ENCODE measurements around the gene TWSG1. TPM values are rescaled to one million over a fixed set of nuclear protein-coding genes. Genes with fewer than 3 reads are reported as not detected.
A peak's percentile ranks its signal among the peaks of the same experiment; 100 is the strongest.
"Not testable (repeated sequence)": the region's sequence is repeated elsewhere in the genome, so short reads cannot be mapped to it uniquely, and the experiment has no call there.

Gene TWSG1
- total and polyA plus RNA-seq, 8 donors = 8.2 to 76.0 (median 23.6) TPM

GRCh38 chr18:9419956-9420631 is 85.5 kb downstream of the TWSG1 start:
- intact Hi-C loops (cut with DNase I; ENCODE audit: low total_unique reads) = no loop called here
- 74 to 93% (median 81%) methylated on average over 5 of the region's 5 CpGs for WGBS, 5 donors
- H3K9me3 ChIP-seq = peaks cover 0 to 15% (median 9%) of the 10 kb centered on the region in 4 donors
- no peak for TF ChIP-seq POLR2A (IDR thresholded peaks at IDR 0.05)
- no peak for TF ChIP-seq POLR2AphosphoS5 (IDR thresholded peaks at IDR 0.05)
- no peak for TF ChIP-seq EP300 (IDR thresholded peaks at IDR 0.05)
- TF ChIP-seq CTCF (IDR thresholded peaks at IDR 0.05) = no peak
- H3K27ac ChIP-seq = no peak overlapping the region
- H3K27me3 ChIP-seq = no peaks in the 10 kb centered on the region
- H3K4me3 ChIP-seq = no peak overlapping the region
- peaks cover 9 to 20% (median 12%) of the 10 kb centered on the region in 4 donors for H3K4me1 ChIP-seq
- H3K36me3 ChIP-seq = no peaks in the 10 kb centered on the region
- DNase-seq = no peak

DNA sequence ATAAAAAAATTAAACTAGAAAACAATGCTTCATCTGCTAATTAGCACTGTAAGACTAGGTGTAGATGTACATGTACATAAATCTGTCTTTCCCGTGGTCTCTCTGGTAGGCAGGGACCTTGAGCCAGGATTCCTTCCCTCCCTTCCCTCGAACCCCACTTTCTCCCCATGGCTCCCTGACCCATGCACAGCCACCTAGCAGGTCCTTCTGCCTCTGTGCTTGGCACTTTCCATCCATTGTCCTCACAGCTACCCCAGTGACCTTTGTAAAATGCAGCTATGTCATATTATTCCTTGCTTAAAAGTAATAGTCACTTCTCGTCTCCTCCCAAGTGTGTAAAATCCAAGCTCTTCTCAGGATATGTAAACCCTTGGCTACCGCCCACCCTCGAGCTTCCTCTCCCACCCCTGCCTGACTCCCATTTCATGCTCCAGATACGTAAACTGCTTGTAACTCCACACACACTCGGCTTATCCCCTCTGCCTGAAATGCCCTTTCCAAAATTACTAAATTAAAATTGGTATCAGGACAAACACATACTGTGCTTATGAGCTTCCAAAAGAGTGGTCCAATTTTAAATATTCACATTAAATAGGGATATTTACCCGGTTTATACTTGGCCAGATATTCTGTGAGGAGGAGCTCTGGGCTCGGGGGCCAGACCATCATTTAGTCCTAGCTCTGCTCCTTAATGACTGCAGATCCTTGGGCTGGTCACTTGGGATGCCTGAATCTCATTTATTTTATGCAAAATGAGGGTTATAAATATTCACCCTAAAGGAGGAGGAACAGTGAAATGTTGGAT is 86.7 kb downstream of the TWSG1 start:
- peaks cover 0 to 17% (median 9%) of the 10 kb centered on the region in 4 donors for H3K9me3 ChIP-seq
- peaks cover 9 to 20% (median 12%) of the 10 kb centered on the region in 4 donors for H3K4me1 ChIP-seq
- peak in 1 of 2 donors; percentile 45 for DNase-seq
- H3K27me3 ChIP-seq = no peaks in the 10 kb centered on the region
- H3K27ac ChIP-seq = no peak overlapping the region
- H3K4me3 ChIP-seq = no peak overlapping the region
- 79 to 87% (median 84%) methylated on average over 9 of the region's 9 CpGs for WGBS, 5 donors
- TF ChIP-seq EP300 (IDR thresholded peaks at IDR 0.05) (no peak), POLR2A (IDR thresholded peaks at IDR 0.05) (no peak), POLR2AphosphoS5 (IDR thresholded peaks at IDR 0.05) (no peak), CTCF (IDR thresholded peaks at IDR 0.05) (no peak)
- no peaks in the 10 kb centered on the region for H3K36me3 ChIP-seq
- intact Hi-C loops (cut with DNase I; ENCODE audit: low total_unique reads) = no loop called here

DNA sequence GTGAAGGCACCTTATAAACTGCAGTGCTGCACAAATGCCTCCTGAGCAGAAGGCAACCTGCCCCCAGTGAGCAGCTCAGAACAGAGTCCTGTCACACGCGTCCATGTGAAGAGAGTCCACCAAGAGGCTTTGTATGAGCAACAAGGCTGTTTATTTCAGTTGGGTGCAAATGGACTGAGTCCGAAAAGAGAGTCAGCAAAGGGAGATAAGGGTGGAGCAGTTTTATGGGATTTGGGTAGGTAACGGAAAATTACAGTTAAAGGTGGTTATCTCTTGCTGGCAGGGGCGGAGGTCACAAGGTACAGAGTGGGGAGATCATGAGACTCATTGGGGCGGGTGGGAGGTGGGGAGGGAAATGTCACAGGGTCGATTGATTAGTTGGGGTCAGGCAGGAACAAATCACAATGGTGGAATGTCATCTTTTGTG is 87.3 kb downstream of the TWSG1 start:
- WGBS, 5 donors = 87 to 90% (median 88%) methylated on average over 7 of the region's 7 CpGs
- no peak for DNase-seq
- intact Hi-C loops (cut with DNase I; ENCODE audit: low total_unique reads) = no loop called here
- Histone ChIP-seq H3K36me3 (no peaks in the 10 kb centered on the region), H3K27ac (no peak overlapping the region), H3K4me3 (no peak overlapping the region), H3K4me1 (peaks cover 8 to 14% (median 8%) of the 10 kb centered on the region in 4 donors), H3K27me3 (no peaks in the 10 kb centered on the region), H3K9me3 (peaks cover 0 to 17% (median 9%) of the 10 kb centered on the region in 4 donors)
- TF ChIP-seq POLR2A (IDR thresholded peaks at IDR 0.05) (no peak), EP300 (IDR thresholded peaks at IDR 0.05) (no peak), CTCF (IDR thresholded peaks at IDR 0.05) (no peak), POLR2AphosphoS5 (IDR thresholded peaks at IDR 0.05) (no peak)

DNA sequence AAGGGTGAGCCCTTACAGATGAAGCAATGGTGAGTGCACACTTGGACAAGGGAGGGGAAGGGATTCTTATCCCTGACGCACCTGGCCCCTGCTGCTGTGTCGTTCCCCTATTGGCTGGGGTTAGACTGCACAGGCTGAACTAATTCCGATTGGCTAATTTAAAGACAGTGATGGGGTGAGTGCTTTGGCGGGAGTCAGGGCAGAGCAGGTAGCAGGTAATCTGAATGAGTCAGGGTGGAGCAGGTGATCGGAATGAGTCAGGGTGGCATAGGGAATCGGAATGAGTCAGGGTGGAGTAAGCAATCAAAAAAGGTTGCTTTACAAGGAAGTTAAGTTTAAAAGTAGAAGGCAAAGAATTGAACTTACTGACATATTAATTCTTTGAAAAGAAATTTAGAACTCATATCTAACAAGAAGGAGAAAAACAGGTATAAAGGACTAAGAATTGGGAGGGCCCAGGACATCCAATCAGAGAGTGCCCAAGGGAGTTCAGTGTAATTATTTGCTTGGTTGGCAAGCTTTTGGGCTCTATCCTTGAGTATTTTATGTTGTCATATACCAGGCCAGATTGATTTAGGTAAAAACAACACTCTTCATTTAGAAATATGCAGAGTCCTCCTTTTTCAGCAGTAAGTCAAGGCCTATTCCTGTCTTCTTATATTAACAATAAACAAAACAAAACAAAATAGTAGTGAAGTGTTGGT is 88.4 kb downstream of the TWSG1 start:
- Histone ChIP-seq H3K27ac (peak overlapping the region in 3 of 5 donors; percentile 60 to 86 (median 68)), H3K4me1 (peaks cover 0 to 3% (median 0%) of the 10 kb centered on the region in 4 donors), H3K4me3 (no peak overlapping the region), H3K36me3 (no peaks in the 10 kb centered on the region), H3K27me3 (no peaks in the 10 kb centered on the region), H3K9me3 (peaks cover 0 to 17% (median 9%) of the 10 kb centered on the region in 4 donors)
- intact Hi-C loops (cut with DNase I; ENCODE audit: low total_unique reads) = no loop called here
- DNase-seq = peak; percentile 46 to 53
- WGBS, 5 donors = 65 to 77% (median 67%) methylated on average over 6 of the region's 6 CpGs
- TF ChIP-seq CTCF (IDR thresholded peaks at IDR 0.05) (no peak), POLR2AphosphoS5 (IDR thresholded peaks at IDR 0.05) (no peak), EP300 (IDR thresholded peaks at IDR 0.05) (no peak), POLR2A (IDR thresholded peaks at IDR 0.05) (no peak)

DNA sequence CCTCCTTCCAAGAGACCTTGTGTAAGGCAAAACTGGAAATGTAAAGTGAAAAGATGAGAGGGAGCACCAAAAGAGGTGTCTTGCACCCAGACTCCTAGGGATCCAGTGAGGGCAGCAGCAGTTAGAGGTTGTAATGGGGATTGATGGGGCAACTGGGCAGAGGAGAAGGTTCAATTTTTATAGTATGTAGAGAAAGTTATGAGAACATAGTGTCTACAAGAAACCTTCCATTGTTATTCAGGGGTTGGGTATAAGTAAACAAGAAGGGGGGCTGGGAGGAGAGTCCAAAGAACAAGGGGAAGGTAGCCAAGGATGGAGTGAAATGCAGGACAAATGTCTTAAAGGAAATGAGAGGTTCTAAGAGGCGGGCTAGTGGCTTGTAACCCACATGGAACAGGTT is 89.1 kb downstream of the TWSG1 start:
- intact Hi-C loops (cut with DNase I; ENCODE audit: low total_unique reads); H3K27me3 ChIP-seq; H3K4me1 ChIP-seq; DNase-seq; H3K36me3 ChIP-seq; H3K4me3 ChIP-seq: not testable (repeated sequence)
- WGBS, 5 donors = 76 to 93% (median 87%) methylated on average over 1 of the region's 1 CpG
- Histone ChIP-seq H3K9me3 (peaks cover 0 to 17% (median 9%) of the 10 kb centered on the region in 4 donors), H3K27ac (peak overlapping the region in 4 of 5 donors; percentile 46 to 86 (median 64))

DNA sequence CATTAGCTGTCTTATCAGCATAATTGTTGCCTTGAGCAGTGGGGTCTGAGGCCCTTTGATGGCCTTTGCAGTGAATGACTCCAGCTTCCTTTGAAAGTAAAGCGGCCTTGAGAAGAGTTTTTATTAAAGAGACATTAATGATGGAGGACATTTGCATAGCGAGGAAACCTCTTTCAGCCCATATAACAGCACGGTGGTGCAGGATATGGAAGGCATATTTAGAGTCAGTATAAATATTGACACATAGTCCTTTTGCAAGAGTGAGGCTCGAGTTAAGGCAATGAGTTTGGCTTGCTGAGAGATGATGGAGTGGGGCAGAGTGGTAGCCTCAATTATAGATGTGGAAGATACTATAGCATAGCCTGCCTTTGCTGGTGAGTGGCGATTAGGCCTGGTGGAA is 89.7 kb downstream of the TWSG1 start:
- peaks cover 0 to 12% (median 5%) of the 10 kb centered on the region in 4 donors for H3K4me1 ChIP-seq
- 73 to 90% (median 87%) methylated on average over 5 of the region's 5 CpGs for WGBS, 5 donors
- intact Hi-C loops (cut with DNase I; ENCODE audit: low total_unique reads); DNase-seq; H3K27me3 ChIP-seq; H3K36me3 ChIP-seq; H3K4me3 ChIP-seq: not testable (repeated sequence)
- peak overlapping the region in 1 of 5 donors; percentile 86 for H3K27ac ChIP-seq
- peaks cover 0 to 17% (median 9%) of the 10 kb centered on the region in 4 donors for H3K9me3 ChIP-seq
